H1 (cell line): ENCODE results near the gene RAB24. TPM values are rescaled to one million over a fixed set of nuclear protein-coding genes. Genes with fewer than 3 reads are reported as not detected.

Source experiments
- CTCF ChIA-PET: fragments of 300-600 bp; sonication (Branson Sonifier 250); formaldehyde crosslinking; loops from one replicate; lab custom pipeline; 2021; ENCODE audit not compliant: partially characterized antibody; lab: Charles Lee
- POLR2A ChIA-PET: fragments of 300-600 bp; sonication (Branson Sonifier 250); formaldehyde crosslinking; loops from one replicate; lab custom pipeline; 2021; ENCODE audit warnings: inconsistent platforms; ENCODE audit not compliant: partially characterized antibody; lab: Charles Lee
- DNase-seq, 2 experiments: peaks; one replicate each; pipeline versions ENCODE4 v3.0.0 to v3.0.0-alpha.2; 2010 to 2022; ENCODE audit warnings: low spot score in 2 of 2, low read depth in 1 of 2, mixed read lengths in 1 of 2
- FAIRE-seq: peaks from 2 replicates; lab custom pipeline; 2011; peaks lifted over from hg19 to GRCh38; lab: Jason Lieb, UNC
- H2AFZ ChIP-seq: 2 replicates; pipeline ENCODE4 v1.8.1; 2012; ENCODE audit warnings: low read length, inconsistent platforms
- H2AK5ac ChIP-seq: 2 replicates; pipeline ENCODE4 v1.6.1; 2013; ENCODE audit warnings: low read depth, low read length
- H2BK120ac ChIP-seq: replicated peaks from 2 replicates; pipeline ENCODE3; 2013; ENCODE audit warnings: low read depth, low read length, inconsistent platforms
- H2BK12ac ChIP-seq: 2 replicates; pipeline ENCODE4 v1.6.1; 2013; ENCODE audit warnings: low read depth, low read length
- H2BK15ac ChIP-seq: 2 replicates; pipeline ENCODE4 v1.6.1; 2013; ENCODE audit warnings: low read length
- H2BK20ac ChIP-seq: 2 replicates; pipeline ENCODE4 v1.6.1; 2013; ENCODE audit warnings: low read length
- H2BK5ac ChIP-seq: 2 replicates; pipeline ENCODE4 v1.6.1; 2013; ENCODE audit warnings: low read depth, low read length
- H3K14ac ChIP-seq: 2 replicates; pipeline ENCODE4 v1.6.1; 2013; ENCODE audit warnings: inconsistent platforms; ENCODE audit not compliant: insufficient read length
- H3K18ac ChIP-seq: 2 replicates; pipeline ENCODE4 v1.6.1; 2013; ENCODE audit warnings: low read length; ENCODE audit errors: extremely low read depth
- H3K23ac ChIP-seq: 2 replicates; pipeline ENCODE4 v1.6.1; 2013; ENCODE audit warnings: inconsistent platforms; ENCODE audit not compliant: insufficient read length
- H3K23me2 ChIP-seq: 2 replicates; pipeline ENCODE4 v1.6.1; 2013; ENCODE audit warnings: low read depth, low read length
- H3K27ac ChIP-seq: 2 replicates; pipeline ENCODE4 v1.6.1; 2011; ENCODE audit warnings: low read depth, low read length, inconsistent platforms
- H3K27me3 ChIP-seq, 4 experiments: replicated peaks in 1 of 4; 1 replicate in 1 of 4; 2 replicates in 3 of 4; pipeline versions ENCODE4 v1.6.1 to v1.8.1; 2011 to 2013; ENCODE audit warnings: low read length in 3 of 4, mild to moderate bottlenecking in 3 of 4, inconsistent platforms in 2 of 4, mixed read lengths in 2 of 4, moderate library complexity in 1 of 4; ENCODE audit not compliant: control insufficient read depth in 3 of 4, insufficient read depth in 3 of 4; ENCODE audit errors: extremely low read depth in 1 of 4
- H3K36me3 ChIP-seq, 4 experiments: 2 replicates each; pipeline versions ENCODE4 v1.6.1 to v1.8.1; 2011 to 2013; ENCODE audit warnings: mild to moderate bottlenecking in 4 of 4, low read length in 3 of 4, moderate library complexity in 2 of 4, control low read depth in 1 of 4, inconsistent platforms in 1 of 4; ENCODE audit not compliant: insufficient read depth in 4 of 4, control insufficient read depth in 2 of 4
- H3K4ac ChIP-seq: replicated peaks from 2 replicates; pipeline ENCODE3; 2013; ENCODE audit warnings: low read length, low read depth, mixed read lengths, inconsistent platforms; ENCODE audit not compliant: insufficient read length
- H3K4me1 ChIP-seq, 4 experiments: replicated peaks in 1 of 4; 1 replicate in 1 of 4; 2 replicates in 3 of 4; pipeline versions ENCODE4 v1.6.1 to v1.8.1; 2011 to 2013; ENCODE audit warnings: low read length in 3 of 4, inconsistent platforms in 2 of 4, mixed read lengths in 1 of 4; ENCODE audit not compliant: insufficient read depth in 4 of 4, control insufficient read depth in 3 of 4
- H3K4me2 ChIP-seq, 2 experiments: 2 replicates each; pipeline versions ENCODE4 v1.6.1 to v1.8.1; 2011 to 2013; ENCODE audit warnings: low read depth in 2 of 2, low read length in 2 of 2, control low read depth in 1 of 2, inconsistent platforms in 1 of 2, mild to moderate bottlenecking in 1 of 2; ENCODE audit not compliant: insufficient read depth in 1 of 2
- H3K4me3 ChIP-seq, 4 experiments: fragments of 200-600, 300-600 bp in 1 of 4; sonication (generic), shearing (Covaris generic), sonication (Bioruptor Twin) in 1 of 4; 2 replicates each; pipeline versions ENCODE4 v1.5.1 to v1.8.1; 2011 to 2016; ENCODE audit warnings: low read length in 4 of 4, low read depth in 3 of 4, control low read depth in 2 of 4, inconsistent platforms in 2 of 4, mild to moderate bottlenecking in 2 of 4, mixed read lengths in 1 of 4, moderate library complexity in 1 of 4; ENCODE audit not compliant: insufficient read depth in 2 of 4; ENCODE audit errors: extremely low read depth in 1 of 4
- H3K56ac ChIP-seq: replicated peaks from 2 replicates; pipeline ENCODE3; 2013; ENCODE audit warnings: low read depth, mild to moderate bottlenecking, mixed read lengths, low read length, inconsistent platforms; ENCODE audit not compliant: insufficient read length
- H3K79me1 ChIP-seq: 2 replicates; pipeline ENCODE4 v1.6.1; 2013; ENCODE audit warnings: low read depth, low read length, control low read depth
- H3K79me2 ChIP-seq, 2 experiments: 2 replicates each; pipeline versions ENCODE4 v1.6.1 to v1.8.1; 2012 to 2013; ENCODE audit warnings: low read length in 2 of 2, mild to moderate bottlenecking in 2 of 2, inconsistent platforms in 1 of 2; ENCODE audit not compliant: insufficient read depth in 2 of 2, control insufficient read depth in 1 of 2
- H3K9ac ChIP-seq, 4 experiments: replicated peaks in 1 of 4; 1 replicate in 1 of 4; 2 replicates in 3 of 4; pipeline versions ENCODE4 v1.6.1 to v1.8.1; 2011 to 2013; ENCODE audit warnings: low read depth in 3 of 4, low read length in 3 of 4, control low read depth in 2 of 4, mild to moderate bottlenecking in 2 of 4, moderate library complexity in 2 of 4, inconsistent platforms in 1 of 4; ENCODE audit errors: extremely low read depth in 1 of 4
- H3K9me3 ChIP-seq, 2 experiments: 2 replicates each; pipeline versions ENCODE4 v1.6.1 to v1.8.1; 2012 to 2013; ENCODE audit warnings: mild to moderate bottlenecking in 2 of 2, moderate library complexity in 2 of 2, control low read depth in 1 of 2, inconsistent platforms in 1 of 2, low read depth in 1 of 2, low read length in 1 of 2, mixed read lengths in 1 of 2; ENCODE audit not compliant: insufficient read depth in 2 of 2
- H4K20me1 ChIP-seq, 2 experiments: replicated peaks in 1 of 2; 2 replicates each; pipeline versions ENCODE3 to v1.8.1; 2011 to 2013; ENCODE audit warnings: inconsistent platforms in 2 of 2, low read length in 2 of 2, mild to moderate bottlenecking in 1 of 2; ENCODE audit not compliant: insufficient read depth in 2 of 2, control insufficient read depth in 1 of 2
- H4K5ac ChIP-seq: 2 replicates; pipeline ENCODE4 v1.6.1; 2013; ENCODE audit warnings: low read length, low read depth, mixed read lengths, inconsistent platforms; ENCODE audit not compliant: insufficient read length
- H4K8ac ChIP-seq: 2 replicates; pipeline ENCODE4 v1.8.0; 2013; ENCODE audit warnings: mild to moderate bottlenecking, moderate library complexity, low read length, inconsistent platforms; ENCODE audit not compliant: insufficient read depth; ENCODE audit errors: extremely low read depth
- H4K91ac ChIP-seq: replicated peaks from 2 replicates; pipeline ENCODE3; 2013; ENCODE audit warnings: low read length, mixed read lengths, inconsistent platforms; ENCODE audit not compliant: insufficient read length
- BACH1 ChIP-seq: IDR thresholded peaks from 2 replicates; pipeline ENCODE4 v1.6.1; 2012; ENCODE audit warnings: low read length, improper control_type of control experiment
- BRCA1 ChIP-seq: IDR thresholded peaks from 2 replicates; pipeline ENCODE4 v1.6.1; 2012; ENCODE audit warnings: low read depth, low read length, improper control_type of control experiment
- CEBPB ChIP-seq: IDR thresholded peaks from 2 replicates; pipeline ENCODE4 v1.6.1; 2012; ENCODE audit warnings: low read depth, low read length
- CREB1 ChIP-seq: IDR thresholded peaks from 2 replicates; pipeline ENCODE4 v1.6.1; 2012; ENCODE audit warnings: inconsistent platforms
- CTBP2 ChIP-seq: IDR thresholded peaks from 2 replicates; pipeline ENCODE4 v1.7.0; 2011; ENCODE audit warnings: borderline replicate concordance, mild to moderate bottlenecking, moderate library complexity, mixed read lengths, low read length; ENCODE audit not compliant: insufficient read depth, insufficient read length
- FOSL1 ChIP-seq: IDR thresholded peaks from 2 replicates; pipeline ENCODE4 v1.6.1; 2011; ENCODE audit warnings: mild to moderate bottlenecking, low read depth, low read length, moderate library complexity; ENCODE audit not compliant: insufficient read depth
- JUND ChIP-seq: IDR thresholded peaks from 2 replicates; pipeline ENCODE4 v1.6.1; 2011; ENCODE audit warnings: mild to moderate bottlenecking, improper control_type of control experiment, low read length
- KDM1A ChIP-seq: fragments of 200-600, 300-600 bp; sonication (generic); IDR thresholded peaks from 2 replicates; pipeline ENCODE4 v1.7.1; 2016; ENCODE audit warnings: mild to moderate bottlenecking, low read length, borderline replicate concordance
- KDM5A ChIP-seq: fragments of 200-600 bp; IDR thresholded peaks from 2 replicates; pipeline ENCODE4 v1.7.1; 2012; ENCODE audit warnings: mild to moderate bottlenecking, low read length, inconsistent platforms, mixed read lengths
- SP2 ChIP-seq: IDR thresholded peaks from 2 replicates; pipeline ENCODE4 v1.6.1; 2012; ENCODE audit warnings: mild to moderate bottlenecking, low read length, inconsistent platforms
- SUZ12 ChIP-seq: fragments of 200-600 bp; sonication (generic); IDR thresholded peaks from 2 replicates; pipeline ENCODE4 v1.6.1; 2012; ENCODE audit warnings: mild to moderate bottlenecking, inconsistent platforms, low read length, moderate library complexity, mixed read lengths
- USF2 ChIP-seq: IDR thresholded peaks from 2 replicates; pipeline ENCODE4 v1.6.1; 2011; ENCODE audit warnings: low read length, improper control_type of control experiment
- WGBS, 2 experiments: shearing (Covaris generic) in 1 of 2; methylation state at CpG; one replicate each; pipeline versions ENCODE4 v1.1.6 to v1.1.7; 2013 to 2015; ENCODE audit warnings: low lambda C conversion rate in 2 of 2, mixed read lengths in 2 of 2, inconsistent platforms in 1 of 2, low coverage in 1 of 2, missing lambda C conversion rate in 1 of 2; ENCODE audit not compliant: insufficient replicate concordance in 2 of 2, insufficient coverage in 1 of 2, insufficient read length in 1 of 2; ENCODE audit errors: extremely low coverage in 1 of 2, missing lambda C conversion rate in 1 of 2; 5-methylcytosine and 5-hydroxymethylcytosine counted together
- polyA plus RNA-seq, 7 experiments: library from polyadenylated mRNA; depleted of rRNA in 3 of 7; stranded (reverse) in 5 of 7; unstranded in 2 of 7; fragments of >200 nt in 5 of 7; fragments of 200-250 nt in 2 of 7; gene quantifications; 1 replicate in 5 of 7; 2 replicates in 1 of 7; 4 replicates in 1 of 7; pipeline versions ENCODE4 v1.2.1 to v1.2.3, GENCODE V29; 2011 to 2013; ENCODE audit warnings: missing spikeins in 2 of 7, mixed read lengths in 2 of 7
- total RNA-seq: library from RNA; stranded (reverse); fragmentation: NEBNext Ultra II Directional; extraction: Animal tissue kit (Norgen Biotek cat#: 25700); gene quantifications from 2 replicates; pipeline ENCODE4 v1.2.1, GENCODE V29; 2021

The RAB24 gene
- total and polyA plus RNA-seq, 2 of the 8 experiments (the other 6 are each of a cell fraction or from before 2014, with no cell fraction given): 18.8 to 33.8 TPM

- WGBS, 2 experiments: 93% methylated on average over 12 of the region's 12 CpGs; no CpG with 5 or more reads in 1 of the 2 experiments
- Histone ChIP-seq H4K91ac (no peak overlapping the region), H3K4me1 (peaks cover 0 to 5% (median 0%) of the 10 kb centered on the region in 4 experiments; a peak in 3 of 7 replicates), H4K20me1 (peaks cover 8 to 19% of the 10 kb centered on the region in 2 experiments), H3K36me3 (peaks cover 41 to 72% (median 56%) of the 10 kb centered on the region in 4 experiments), H3K18ac (no peak overlapping the region), H3K4me2 (no peak overlapping the region), H3K23me2 (no peaks in the 10 kb centered on the region), H3K27me3 (no peaks in the 10 kb centered on the region), H2BK12ac (no peak overlapping the region), H3K9me3 (no peaks in the 10 kb centered on the region), H2AK5ac (no peak overlapping the region), H3K4me3 (no peak overlapping the region), H3K79me2 (no peaks in the 10 kb centered on the region; a peak in 1 of 4 replicates), H2BK5ac (no peak overlapping the region; the same call in 1 of the 2 replicates), H2BK15ac (no peak overlapping the region), H3K79me1 (peaks cover 5% of the 10 kb centered on the region; the same call in 1 of the 2 replicates), H3K9ac (no peak overlapping the region), H4K5ac (no peak overlapping the region), H3K27ac (no peak overlapping the region), H3K4ac (no peak overlapping the region), H4K8ac (no peak overlapping the region; the same call in 1 of the 2 replicates), H3K14ac (no peak overlapping the region), H3K23ac (no peak overlapping the region), H3K56ac (no peak overlapping the region), H2AFZ (no peak overlapping the region), H2BK120ac (no peak overlapping the region), H2BK20ac (no peak overlapping the region)
- FAIRE-seq (no peak), DNase-seq (peak in 1 of 2 experiments; percentile 34)
- CTCF ChIA-PET: interaction anchor here (0.6 to 2.1 kb wide), 4 partner anchors 9 to 17 kb away, joined by 3 to 8 read pairs (median 4); no protein-coding TSS in a partner anchor
- POLR2A ChIA-PET: interaction anchor here (0.6 to 1.7 kb wide), 5 partner anchors 9 to 181 kb away, joined by 3 to 5 read pairs (median 3); partner anchors contain the start of genes PRELID1 and RAB24
- TF ChIP-seq CTBP2 (no peak), JUND (no peak), BACH1 (no peak), SUZ12 (no peak), USF2 (no peak), CEBPB (no peak), SP2 (no peak), CREB1 (no peak), KDM5A (no peak), BRCA1 (no peak), FOSL1 (no peak), KDM1A (no peak)
Measured at GRCh38 chr5:177293819-177294581, 9.5 kb downstream of the RAB24 start.
